HG03159 (cell line): ENCODE measurements around the gene LAMA2.
"Not testable (repeated sequence)": the region's sequence is repeated elsewhere in the genome, so short reads cannot be mapped to it uniquely, and the experiment has no call there.

Experiments
- ATAC-seq: cut with Tn5 transposase; IDR thresholded peaks from one replicate; pipeline ENCODE4 v1.9.1; 2021; ENCODE audit warnings: mild to moderate bottlenecking, moderate library complexity; ENCODE audit not compliant: unreplicated experiment

Gene LAMA2

GRCh38 chr6:129006724-129007514, 124.0 kb downstream of the LAMA2 start:
- ATAC-seq, result no peak

DNA sequence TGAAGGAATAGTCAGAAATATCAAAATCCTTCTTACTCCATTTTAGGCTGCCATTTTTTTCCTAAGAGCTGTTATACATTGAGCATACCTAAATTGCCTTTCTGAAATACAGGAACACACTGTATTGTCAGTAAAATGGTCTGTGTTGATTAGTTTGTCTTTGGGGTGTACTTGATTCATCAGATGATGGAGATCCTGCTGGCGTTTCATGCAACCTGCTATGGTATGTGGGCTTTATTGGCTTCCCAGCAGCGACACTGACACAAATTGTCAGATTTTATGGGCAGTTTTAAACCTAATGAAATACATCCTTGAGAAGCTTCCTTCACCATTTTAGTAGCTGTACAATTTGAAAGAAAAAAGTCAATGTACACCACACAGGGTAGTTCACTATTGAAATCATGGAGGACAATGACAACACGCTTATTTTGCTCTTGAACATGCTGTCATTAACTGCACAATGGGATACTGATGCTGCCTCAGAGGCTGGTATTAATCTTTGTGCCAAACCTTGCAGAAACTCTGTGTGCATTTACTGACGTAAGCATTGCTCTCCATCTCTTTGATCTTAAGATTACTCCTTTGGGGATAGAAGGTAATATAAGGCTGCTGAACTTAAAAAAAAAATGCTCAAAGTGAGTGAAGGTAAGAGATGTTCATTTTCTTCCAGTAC, 124.9 kb downstream of the LAMA2 start:
- ATAC-seq, result no peak

DNA sequence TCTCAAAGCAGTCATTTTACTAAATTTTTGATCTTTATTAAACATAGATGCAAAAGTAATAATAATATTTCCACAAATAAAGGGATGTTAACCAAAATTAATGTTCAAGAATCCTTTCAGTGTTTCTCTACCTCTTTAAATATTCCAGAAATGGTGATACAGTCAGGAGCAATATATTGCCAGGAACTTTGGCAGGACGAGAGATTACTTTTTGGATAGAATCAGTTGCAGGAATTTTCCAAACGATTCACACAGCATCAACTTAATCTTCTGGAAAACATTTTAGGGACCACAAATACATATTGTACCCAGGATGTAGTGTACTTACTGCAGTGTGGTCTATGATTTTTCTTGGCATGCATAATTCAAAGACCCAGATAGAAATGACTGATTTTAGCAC, 125.7 kb downstream of the LAMA2 start:
- no peak for ATAC-seq

DNA sequence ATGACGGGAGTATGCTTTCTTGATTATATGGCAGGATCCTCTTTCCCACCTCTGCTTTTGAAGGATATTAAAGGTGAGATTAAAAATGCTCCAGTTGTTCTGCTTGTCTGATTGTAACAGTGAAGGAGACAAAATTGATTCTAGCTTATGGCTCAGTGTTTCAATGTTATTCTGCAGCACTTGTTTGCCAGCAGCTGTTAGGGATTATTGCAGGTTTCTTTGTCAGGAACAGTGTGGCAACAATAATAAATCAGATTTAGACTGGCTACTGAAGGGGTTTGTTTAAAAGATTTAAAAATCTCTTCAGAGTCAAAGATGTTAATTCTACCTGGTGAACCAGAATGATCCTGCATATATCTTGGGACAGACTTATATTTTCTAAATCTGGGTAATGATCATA, 126.9 kb downstream of the LAMA2 start:
- ATAC-seq, result no peak

- ATAC-seq, result no peak
Observed at GRCh38 chr6:129014302-129014701, 131.4 kb downstream of the LAMA2 start.

- no peak for ATAC-seq
Observed at GRCh38 chr6:129015721-129016120, 132.8 kb downstream of the LAMA2 start.

DNA sequence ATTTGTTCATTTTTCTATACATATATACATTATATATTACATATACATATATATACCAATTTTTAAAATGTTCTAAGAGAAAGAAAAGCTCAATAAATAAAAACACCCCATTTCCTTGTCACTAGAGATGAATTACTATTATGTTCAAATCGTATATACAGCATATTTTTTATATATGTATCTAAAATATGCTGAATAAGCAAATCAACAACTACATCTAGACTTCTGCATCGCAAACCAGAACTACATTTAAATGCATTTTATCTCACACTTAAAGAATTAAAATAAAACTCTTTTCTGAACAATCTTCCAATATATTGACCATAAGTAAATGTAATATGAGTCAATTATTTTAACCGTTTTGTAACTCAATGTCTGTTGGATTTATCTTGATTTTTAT, 133.9 kb downstream of the LAMA2 start:
- no peak for ATAC-seq

DNA sequence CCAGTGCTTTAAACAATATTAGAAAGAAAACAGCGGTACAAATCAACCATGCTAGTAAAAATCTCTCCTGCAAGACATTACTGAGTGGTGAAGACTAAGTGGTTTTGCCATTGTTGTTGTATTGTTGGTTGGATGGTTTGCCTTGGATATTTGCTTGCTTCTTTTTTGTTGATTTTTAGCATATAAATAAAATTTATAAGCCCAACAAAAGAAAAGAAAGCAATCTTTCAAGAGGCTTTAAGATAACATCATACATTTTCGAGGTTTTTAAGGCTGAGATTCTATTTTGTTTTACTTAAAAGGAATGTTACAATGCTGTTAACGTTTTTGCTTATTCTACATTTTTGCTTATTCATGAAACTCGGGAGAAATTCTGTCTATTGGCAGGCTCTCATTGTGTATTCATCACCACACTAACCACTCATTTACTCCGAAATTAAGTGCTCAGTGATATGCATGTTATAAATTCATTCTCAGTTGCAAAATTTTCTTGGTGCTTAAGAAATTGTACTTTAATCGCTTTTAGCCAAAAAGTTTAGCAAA, 139.1 kb downstream of the LAMA2 start:
- ATAC-seq, result no peak

DNA sequence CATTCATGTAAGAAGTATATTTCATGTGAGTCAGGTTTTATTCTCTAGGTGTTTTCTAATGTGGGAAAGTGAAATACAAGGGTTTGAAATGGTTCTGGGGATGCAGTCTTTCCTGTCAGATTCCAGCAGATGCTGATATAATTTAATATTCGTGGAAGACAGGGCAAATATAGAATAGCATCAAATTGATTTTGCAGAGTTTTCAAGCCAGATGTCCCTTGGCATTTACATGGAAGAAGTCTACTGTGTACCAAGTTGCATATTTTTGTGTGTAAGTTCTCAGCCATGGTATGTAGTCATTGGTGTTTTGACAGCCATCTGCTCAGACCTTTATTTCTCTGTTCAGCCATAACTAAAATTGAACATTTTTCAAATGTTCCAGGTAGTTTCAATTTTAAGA, 143.7 kb downstream of the LAMA2 start:
- no peak for ATAC-seq

GRCh38 chr6:129029778-129030177, 146.8 kb downstream of the LAMA2 start:
- no peak for ATAC-seq

GRCh38 chr6:129030215-129030614, 147.3 kb downstream of the LAMA2 start:
- ATAC-seq, result no peak

DNA sequence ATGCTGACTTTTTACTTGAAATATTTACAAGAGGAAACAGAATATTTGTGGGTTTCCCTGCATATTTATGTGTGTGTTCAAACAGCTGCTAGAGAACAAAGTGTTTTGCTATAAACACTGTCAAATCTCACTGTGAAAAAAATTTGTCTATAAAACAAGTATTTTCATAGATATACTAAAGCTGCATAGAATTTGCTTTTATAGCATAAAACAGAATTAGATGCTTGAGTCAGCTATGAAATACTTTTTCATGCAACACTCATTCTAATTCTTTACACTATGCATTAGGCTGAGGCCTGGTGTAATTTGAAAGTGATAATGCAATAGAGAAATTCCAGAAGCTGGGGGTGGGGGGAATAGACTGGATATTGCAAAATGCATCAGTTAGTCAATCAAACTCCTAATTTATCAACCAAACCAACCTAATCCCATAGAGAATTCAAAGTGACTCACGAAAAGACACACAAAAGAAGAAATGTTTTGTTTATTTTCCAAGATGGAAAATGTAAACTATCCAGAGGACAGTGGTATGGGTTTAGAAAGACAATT, 148.2 kb downstream of the LAMA2 start:
- no peak for ATAC-seq

GRCh38 chr6:129032602-129033001, 149.7 kb downstream of the LAMA2 start:
- ATAC-seq, result no peak

DNA sequence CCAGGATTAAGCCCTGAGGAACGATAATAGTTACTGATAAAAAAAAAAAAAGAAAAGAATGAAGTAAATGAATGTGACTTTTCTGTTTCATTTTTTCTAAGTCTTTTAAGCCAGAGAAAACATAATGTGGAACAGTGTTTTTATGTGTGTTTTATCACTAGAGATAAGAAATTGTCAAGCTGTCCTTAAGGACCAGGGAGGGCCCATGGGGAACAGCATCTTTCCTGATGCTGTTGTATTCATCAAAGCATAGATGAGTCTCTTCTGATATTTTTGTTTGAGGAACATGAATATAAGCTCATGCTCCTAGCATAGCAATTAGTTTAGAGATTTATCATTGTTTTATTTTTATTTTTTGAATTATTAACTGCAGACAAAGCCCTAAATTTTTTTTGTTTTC, 150.2 kb downstream of the LAMA2 start:
- ATAC-seq, result no peak

DNA sequence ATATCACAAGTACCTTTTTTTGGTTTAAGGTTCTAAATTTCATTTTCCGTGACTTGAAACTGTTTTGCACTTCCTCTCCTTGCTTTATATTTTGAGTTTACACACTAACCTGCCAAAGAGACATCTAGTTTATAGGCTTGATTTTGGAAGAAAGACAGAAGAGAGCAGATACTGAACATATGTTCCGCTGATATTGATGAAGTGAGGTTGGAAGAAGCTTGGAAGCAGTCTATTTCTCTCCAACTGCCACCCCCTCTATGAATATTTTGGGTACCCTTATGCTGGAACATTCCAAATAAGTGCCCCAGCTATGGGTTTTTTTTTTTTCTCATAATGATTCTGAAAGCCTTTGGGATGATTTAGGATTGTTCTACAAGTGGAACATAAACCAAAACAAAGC, 150.6 kb downstream of the LAMA2 start:
- no peak for ATAC-seq

GRCh38 chr6:129041563-129041962, 158.6 kb downstream of the LAMA2 start:
- ATAC-seq, result no peak

- no peak for ATAC-seq
Observed at GRCh38 chr6:129046526-129046925, 163.6 kb downstream of the LAMA2 start.

- no peak for ATAC-seq
Observed at GRCh38 chr6:129047834-129048233, 164.9 kb downstream of the LAMA2 start.

DNA sequence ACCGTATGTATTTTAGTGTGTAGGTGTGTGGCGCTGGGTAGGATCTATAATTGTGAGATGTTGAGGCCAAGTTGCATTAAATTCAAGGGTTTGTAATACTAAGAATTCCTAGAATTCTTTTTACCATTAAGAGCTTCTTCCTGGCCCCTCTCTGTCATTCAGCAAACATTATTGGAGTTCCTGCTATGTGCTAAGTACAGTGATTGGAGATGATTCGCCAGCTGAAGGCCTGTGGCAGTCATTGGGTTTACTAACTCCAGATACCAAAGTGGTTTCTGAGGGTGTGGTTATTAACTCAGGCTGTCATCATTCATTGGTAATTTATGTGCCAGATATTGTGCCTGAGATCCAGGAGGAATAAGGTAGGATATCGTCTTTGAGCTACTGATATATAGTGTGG, 167.1 kb downstream of the LAMA2 start:
- no peak for ATAC-seq

GRCh38 chr6:129053143-129053542, 170.2 kb downstream of the LAMA2 start:
- ATAC-seq, result not testable (repeated sequence)

- no peak for ATAC-seq
Observed at GRCh38 chr6:129055796-129056195, 172.9 kb downstream of the LAMA2 start.

DNA sequence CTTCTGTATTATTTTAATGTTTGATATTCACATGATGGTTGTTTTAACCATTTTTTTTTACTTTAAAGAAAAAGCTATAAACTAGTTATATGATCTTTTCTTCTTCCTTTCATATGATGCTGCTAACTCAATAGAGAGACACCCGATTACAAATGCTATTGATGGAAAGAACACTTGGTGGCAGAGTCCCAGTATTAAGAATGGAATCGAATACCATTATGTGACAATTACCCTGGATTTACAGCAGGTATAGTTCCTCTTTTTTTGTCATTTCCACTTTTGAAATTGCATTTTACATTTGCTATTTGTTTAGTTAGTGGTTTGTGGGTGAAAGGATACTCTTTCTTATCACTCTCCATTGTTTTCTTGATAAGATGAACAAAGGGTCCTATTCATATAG, 176.7 kb downstream of the LAMA2 start:
- ATAC-seq, result no peak
